ENCODE results near the gene CLDN5. TPM values are rescaled to one million over a fixed set of nuclear protein-coding genes. Genes with fewer than 3 reads are reported as not detected.

CLDN5 gene
- total RNA-seq, 1 donor from 2014 or later: not detected

- Mint-ChIP-seq H3K4me3 (ENCODE audit: unreplicated experiment) (no peak overlapping the region), H3K9me3 (ENCODE audit: unreplicated experiment) (no peaks in the 10 kb centered on the region), H3K36me3 (ENCODE audit: low read depth, unreplicated experiment) (no peaks in the 10 kb centered on the region), H3K27me3 (ENCODE audit: low read depth, unreplicated experiment) (peaks cover 19% of the 10 kb centered on the region), H3K27ac (ENCODE audit: unreplicated experiment) (no peak overlapping the region), H3K4me1 (ENCODE audit: low read depth, unreplicated experiment) (peaks cover 5% of the 10 kb centered on the region)
- Histone ChIP-seq H3K4me1 (ENCODE audit: insufficient read depth, low read length) (peaks cover 7% of the 10 kb centered on the region), H3K27me3 (ENCODE audit: insufficient read depth, low read length) (no peaks in the 10 kb centered on the region), H3K79me2 (ENCODE audit: insufficient read depth, low read length) (no peaks in the 10 kb centered on the region), H2AFZ (ENCODE audit: low read depth, low read length) (no peak overlapping the region), H3K4me2 (ENCODE audit: low read length) (no peak overlapping the region), H3K27ac (ENCODE audit: low read depth, low read length) (no peak overlapping the region), H3K4me3 (ENCODE audit: insufficient read depth, low read depth, low read length) (no peak overlapping the region), H3K9me3 (ENCODE audit: insufficient read depth, low read depth, low read length) (no peaks in the 10 kb centered on the region), H3K9ac (ENCODE audit: low read length) (no peak overlapping the region), H3K36me3 (ENCODE audit: insufficient read depth, low read length) (no peaks in the 10 kb centered on the region), H4K20me1 (ENCODE audit: insufficient read depth, low read length) (no peaks in the 10 kb centered on the region)
- DNase-seq (ENCODE audit: low read depth) (no peak), FAIRE-seq (no peak)
- TF ChIP-seq CTCF (IDR thresholded peaks at IDR 0.05; ENCODE audit: insufficient read depth, low read depth, low read length) (no peak), EZH2 (IDR thresholded peaks at IDR 0.05; ENCODE audit: insufficient read depth, low read length) (no peak)
Observed at GRCh38 chr22:19501897-19502447, 22.2 kb downstream of the CLDN5 start.

GRCh38 chr22:19499880-19500242, 24.3 kb downstream of the CLDN5 start:
- H3K4me3 Mint-ChIP-seq (ENCODE audit: unreplicated experiment): no peak overlapping the region
- Histone ChIP-seq H3K27me3 (ENCODE audit: insufficient read depth, low read length) (no peaks in the 10 kb centered on the region), H3K4me3 (ENCODE audit: insufficient read depth, low read depth, low read length) (no peak overlapping the region), H3K4me2 (ENCODE audit: low read length) (no peak overlapping the region), H3K4me1 (ENCODE audit: insufficient read depth, low read length) (peaks cover 9% of the 10 kb centered on the region), H4K20me1 (ENCODE audit: insufficient read depth, low read length) (no peaks in the 10 kb centered on the region), H3K27ac (ENCODE audit: low read depth, low read length) (no peak overlapping the region), H3K9me3 (ENCODE audit: insufficient read depth, low read depth, low read length) (no peaks in the 10 kb centered on the region), H3K79me2 (ENCODE audit: insufficient read depth, low read length) (no peaks in the 10 kb centered on the region), H3K9ac (ENCODE audit: low read length) (no peak overlapping the region), H3K36me3 (ENCODE audit: insufficient read depth, low read length) (no peaks in the 10 kb centered on the region), H2AFZ (ENCODE audit: low read depth, low read length) (no peak overlapping the region)
- DNase-seq (ENCODE audit: low read depth) (no peak), FAIRE-seq (no peak)
- H3K36me3 Mint-ChIP-seq (ENCODE audit: low read depth, unreplicated experiment): no peaks in the 10 kb centered on the region
- H3K9me3 Mint-ChIP-seq (ENCODE audit: unreplicated experiment): no peaks in the 10 kb centered on the region
- TF ChIP-seq EZH2 (IDR thresholded peaks at IDR 0.05; ENCODE audit: insufficient read depth, low read length) (no peak), CTCF (IDR thresholded peaks at IDR 0.05; ENCODE audit: insufficient read depth, low read depth, low read length) (no peak)
- peaks cover 5% of the 10 kb centered on the region for H3K4me1 Mint-ChIP-seq (ENCODE audit: low read depth, unreplicated experiment)
- no peak overlapping the region for H3K27ac Mint-ChIP-seq (ENCODE audit: unreplicated experiment)
- peaks cover 13% of the 10 kb centered on the region for H3K27me3 Mint-ChIP-seq (ENCODE audit: low read depth, unreplicated experiment)

- Histone ChIP-seq H3K4me1 (ENCODE audit: insufficient read depth, low read length) (peaks cover 9% of the 10 kb centered on the region), H3K36me3 (ENCODE audit: insufficient read depth, low read length) (no peaks in the 10 kb centered on the region), H3K9me3 (ENCODE audit: insufficient read depth, low read depth, low read length) (no peaks in the 10 kb centered on the region), H2AFZ (ENCODE audit: low read depth, low read length) (no peak overlapping the region), H3K79me2 (ENCODE audit: insufficient read depth, low read length) (no peaks in the 10 kb centered on the region), H3K9ac (ENCODE audit: low read length) (no peak overlapping the region), H3K27me3 (ENCODE audit: insufficient read depth, low read length) (no peaks in the 10 kb centered on the region), H4K20me1 (ENCODE audit: insufficient read depth, low read length) (no peaks in the 10 kb centered on the region), H3K27ac (ENCODE audit: low read depth, low read length) (no peak overlapping the region), H3K4me2 (ENCODE audit: low read length) (no peak overlapping the region), H3K4me3 (ENCODE audit: insufficient read depth, low read depth, low read length) (no peak overlapping the region)
- Mint-ChIP-seq H3K9me3 (ENCODE audit: unreplicated experiment) (no peaks in the 10 kb centered on the region), H3K4me1 (ENCODE audit: low read depth, unreplicated experiment) (peaks cover 5% of the 10 kb centered on the region), H3K4me3 (ENCODE audit: unreplicated experiment) (no peak overlapping the region), H3K36me3 (ENCODE audit: low read depth, unreplicated experiment) (no peaks in the 10 kb centered on the region), H3K27me3 (ENCODE audit: low read depth, unreplicated experiment) (peaks cover 8% of the 10 kb centered on the region), H3K27ac (ENCODE audit: unreplicated experiment) (no peak overlapping the region)
- no peak for FAIRE-seq
- TF ChIP-seq EZH2 (IDR thresholded peaks at IDR 0.05; ENCODE audit: insufficient read depth, low read length): no peak
- TF ChIP-seq CTCF (IDR thresholded peaks at IDR 0.05; ENCODE audit: insufficient read depth, low read depth, low read length): no peak
- no peak for DNase-seq (ENCODE audit: low read depth)
Observed at GRCh38 chr22:19499236-19499879, 24.9 kb downstream of the CLDN5 start.

Data from astrocyte (in vitro differentiated cells and primary cell).